GM23248 (cell line): ENCODE data around the gene QPRT.

Experiments
- EZH2 ChIP-seq: fragments of 200-600 bp; sonication (generic); IDR thresholded peaks from 2 replicates; pipeline ENCODE4 v1.6.1; 2018; ENCODE audit warnings: antibody characterized with exemption, mild to moderate bottlenecking; ENCODE audit not compliant: insufficient read depth, poor library complexity, severe bottlenecking
- EZH2phosphoT487 ChIP-seq: fragments of 200-600 bp; sonication (generic); IDR thresholded peaks from 2 replicates; pipeline ENCODE4 v1.6.1; 2018; ENCODE audit warnings: antibody characterized with exemption, moderate library complexity, mild to moderate bottlenecking, low read depth; ENCODE audit not compliant: insufficient read depth

DNA sequence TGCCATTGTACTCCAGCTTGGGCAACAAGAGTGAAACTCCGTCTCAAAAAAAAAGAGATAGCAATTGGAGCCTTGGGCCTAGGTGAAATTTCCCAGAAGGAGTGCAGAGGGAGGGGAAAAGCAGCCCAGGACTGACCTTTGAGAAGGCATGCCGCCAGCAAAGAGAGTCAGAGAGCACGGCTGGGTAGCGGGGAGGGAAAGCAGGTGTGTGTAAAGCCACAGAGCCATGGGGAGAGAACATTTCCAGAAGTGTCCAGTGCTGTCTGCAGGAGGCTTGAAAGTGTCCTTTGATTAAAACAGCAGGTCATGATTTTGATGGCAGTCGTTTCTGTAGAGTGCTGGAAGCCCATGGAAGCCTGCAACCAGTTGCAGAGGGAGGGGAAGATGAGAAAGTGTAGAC lies 58.7 kb downstream of the QPRT start:
- no peak for TF ChIP-seq EZH2
- no peak for TF ChIP-seq EZH2phosphoT487
